Neural cell (in vitro differentiated cells): ENCODE measurements around the gene CYP8B1. TPM values are rescaled to one million over a fixed set of nuclear protein-coding genes. Genes with fewer than 3 reads are reported as not detected.

Experiments
- H2AFZ ChIP-seq: fragments of 200-600, 300-800 bp; sonication (generic), shearing (Covaris generic); 2 replicates; pipeline ENCODE4 v1.6.0; 2014; ENCODE audit warnings: low read depth, mild to moderate bottlenecking, antibody characterized with exemption, low read length, moderate library complexity
- H3F3A ChIP-seq: fragments of 200-600 bp; shearing (Covaris generic); 2 replicates; pipeline ENCODE4 v1.6.1; 2016; ENCODE audit warnings: mild to moderate bottlenecking, moderate library complexity, mixed read lengths, antibody characterized with exemption, low read length; ENCODE audit not compliant: insufficient read depth, poor library complexity, severe bottlenecking
- H3K27ac ChIP-seq: fragments of 200-600, 300-800 bp; sonication (generic), shearing (Covaris generic); 2 replicates; pipeline ENCODE4 v1.5.1; 2014; ENCODE audit warnings: mild to moderate bottlenecking, low read length, moderate library complexity
- H3K27me3 ChIP-seq: fragments of 300-800, 200-600 bp; sonication (generic), shearing (Covaris generic); 2 replicates; pipeline ENCODE4 v1.6.0; 2014; ENCODE audit warnings: mild to moderate bottlenecking, low read depth, low read length, moderate library complexity; ENCODE audit not compliant: insufficient read depth
- H3K36me3 ChIP-seq: fragments of 300-800, 200-600 bp; sonication (generic), shearing (Covaris generic); 2 replicates; pipeline ENCODE4 v1.5.1; 2014; ENCODE audit warnings: mild to moderate bottlenecking, antibody characterized with exemption, low read length, moderate library complexity; ENCODE audit not compliant: insufficient read depth
- H3K4me2 ChIP-seq: fragments of 300-800, 200-600 bp; sonication (generic), shearing (Covaris generic); 2 replicates; pipeline ENCODE4 v1.6.0; 2014; ENCODE audit warnings: mild to moderate bottlenecking, low read length
- H3K4me3 ChIP-seq: fragments of 300-800, 200-600 bp; sonication (generic), shearing (Covaris generic); 2 replicates; pipeline ENCODE4 v1.5.1; 2014; ENCODE audit warnings: mild to moderate bottlenecking, low read length, moderate library complexity
- H3K79me2 ChIP-seq: fragments of 200-600 bp; shearing (Covaris generic); replicated peaks from 2 replicates; pipeline ENCODE4 v1.6.0; 2014; ENCODE audit warnings: mild to moderate bottlenecking, low read length, moderate library complexity; ENCODE audit not compliant: insufficient read depth
- H3K9ac ChIP-seq: fragments of 300-800, 200-600 bp; sonication (generic), shearing (Covaris generic); 2 replicates; pipeline ENCODE4 v1.6.1; 2016; ENCODE audit warnings: mild to moderate bottlenecking, low read length, mixed read lengths
- H3K9me2 ChIP-seq: fragments of 200-600 bp; shearing (Covaris generic); 2 replicates; pipeline ENCODE4 v1.6.1; 2016; ENCODE audit warnings: mild to moderate bottlenecking, low read length, mixed read lengths; ENCODE audit not compliant: insufficient read depth
- H3K9me3 ChIP-seq: fragments of 200-600, 300-800 bp; sonication (generic), shearing (Covaris generic); 2 replicates; pipeline ENCODE4 v1.6.1; 2016; ENCODE audit warnings: mild to moderate bottlenecking, mixed run types, low read length, moderate library complexity, mixed read lengths
- H4K20me1 ChIP-seq: fragments of 200-600 bp; shearing (Covaris generic); 2 replicates; pipeline ENCODE4 v1.6.1; 2016; ENCODE audit warnings: mild to moderate bottlenecking, mixed run types; ENCODE audit not compliant: insufficient read depth
- CTCF ChIP-seq: fragments of 450-650 bp; IDR thresholded peaks from 2 replicates; pipeline ENCODE4 v1.5.1; 2014; ENCODE audit warnings: antibody characterized with exemption, mild to moderate bottlenecking, moderate library complexity; ENCODE audit not compliant: poor library complexity, severe bottlenecking
- EP300 ChIP-seq: fragments of 450-650 bp; conservative IDR thresholded peaks from 2 replicates; pipeline ENCODE4 v1.6.1; 2014; ENCODE audit warnings: antibody characterized with exemption, mild to moderate bottlenecking, moderate library complexity; ENCODE audit not compliant: poor library complexity, severe bottlenecking
- EZH2 ChIP-seq: fragments of 200-600, 300-800 bp; shearing (Covaris generic), sonication (generic); IDR thresholded peaks from 2 replicates; pipeline ENCODE4 v1.6.1; 2014; ENCODE audit warnings: antibody characterized with exemption, low read length, borderline replicate concordance, mild to moderate bottlenecking; ENCODE audit not compliant: insufficient read depth, poor library complexity, severe bottlenecking
- MXI1 ChIP-seq: fragments of 450-650 bp; conservative IDR thresholded peaks from 2 replicates; pipeline ENCODE4 v1.6.1; 2014; ENCODE audit warnings: antibody characterized with exemption, mild to moderate bottlenecking; ENCODE audit not compliant: poor library complexity, severe bottlenecking
- POLR2AphosphoS5 ChIP-seq: IDR thresholded peaks from 2 replicates; pipeline ENCODE4 v1.6.1; 2012
- RAD21 ChIP-seq: fragments of 450-650 bp; conservative IDR thresholded peaks from 2 replicates; pipeline ENCODE4 v1.6.1; 2014; ENCODE audit warnings: antibody characterized with exemption, mild to moderate bottlenecking, moderate library complexity
- REST ChIP-seq: IDR thresholded peaks from 2 replicates; pipeline ENCODE4 v1.6.1; 2012; ENCODE audit warnings: borderline replicate concordance
- SMC3 ChIP-seq: fragments of 450-650 bp; conservative IDR thresholded peaks from 2 replicates; pipeline ENCODE4 v1.6.1; 2014; ENCODE audit warnings: antibody characterized with exemption, mild to moderate bottlenecking, moderate library complexity; ENCODE audit not compliant: poor library complexity
- TAF1 ChIP-seq: IDR thresholded peaks from 2 replicates; pipeline ENCODE4 v1.6.1; 2012; ENCODE audit warnings: low read depth
- polyA plus RNA-seq: library from polyadenylated mRNA; depleted of rRNA; stranded (reverse); fragments of >200 nt; gene quantifications from 2 replicates; pipeline ENCODE4 v1.2.3, GENCODE V29; 2014

Gene CYP8B1
- polyA plus RNA-seq, 1 donor from 2014 or later = not detected

- no peak overlapping the region for H3K27ac ChIP-seq
- H3K9ac ChIP-seq = no peak overlapping the region
- no peaks in the 10 kb centered on the region for H4K20me1 ChIP-seq
- H3K79me2 ChIP-seq = no peaks in the 10 kb centered on the region
- H3K36me3 ChIP-seq = no peaks in the 10 kb centered on the region
- no peak overlapping the region for H3K4me3 ChIP-seq
- H2AFZ ChIP-seq = no peak overlapping the region
- TF ChIP-seq EZH2 (no peak), SMC3 (no peak), REST (no peak), MXI1 (no peak), POLR2AphosphoS5 (no peak), TAF1 (no peak), EP300 (no peak), RAD21 (no peak), CTCF (no peak)
- H3K27me3 ChIP-seq = no peaks in the 10 kb centered on the region
- no peaks in the 10 kb centered on the region for H3F3A ChIP-seq
- H3K9me2 ChIP-seq = no peaks in the 10 kb centered on the region
- H3K4me2 ChIP-seq = no peak overlapping the region
- H3K9me3 ChIP-seq = no peaks in the 10 kb centered on the region
These were observed 26.7 kb downstream of the CYP8B1 start for GRCh38 chr3:42849017-42849416.

- no peak overlapping the region for H3K27ac ChIP-seq
- H2AFZ ChIP-seq = no peak overlapping the region
- no peak overlapping the region for H3K4me2 ChIP-seq
- no peaks in the 10 kb centered on the region for H3F3A ChIP-seq
- no peaks in the 10 kb centered on the region for H3K36me3 ChIP-seq
- H3K4me3 ChIP-seq = no peak overlapping the region
- no peaks in the 10 kb centered on the region for H4K20me1 ChIP-seq
- H3K9me2 ChIP-seq = no peaks in the 10 kb centered on the region
- no peaks in the 10 kb centered on the region for H3K79me2 ChIP-seq
- no peaks in the 10 kb centered on the region for H3K27me3 ChIP-seq
- no peak overlapping the region for H3K9ac ChIP-seq
- no peak for TF ChIP-seq REST
- no peak for TF ChIP-seq CTCF
- no peak for TF ChIP-seq POLR2AphosphoS5
- TF ChIP-seq RAD21 = no peak
- no peak for TF ChIP-seq EZH2
- no peak for TF ChIP-seq MXI1
- TF ChIP-seq SMC3 = no peak
- TF ChIP-seq TAF1 = no peak
- TF ChIP-seq EP300 = no peak
- no peaks in the 10 kb centered on the region for H3K9me3 ChIP-seq
These were observed 27.9 kb downstream of the CYP8B1 start for GRCh38 chr3:42847731-42848130.
